ENCODE measurements around the gene SPDYC. TPM values are rescaled to one million over a fixed set of nuclear protein-coding genes. Genes with fewer than 3 reads are reported as not detected.
A peak's percentile ranks its signal among the peaks of the same experiment; 100 is the strongest.

SPDYC gene
- total RNA-seq (1 to 10 TPM; 1.2 TPM), polyA plus RNA-seq (ENCODE audit: insufficient read depth, low read depth, low replicate concordance) (0.80 TPM)
- long read RNA-seq, donor 1, partial matches to known transcripts, result 0 of 1 reads
- long read RNA-seq, donor 1, other reads (novel, unspliced or antisense), result 0 of 1 reads
- long read RNA-seq, donor 2, partial matches to known transcripts, result 0 of 1 reads
- long read RNA-seq, donor 2, other reads (novel, unspliced or antisense), result 0 of 1 reads

- no peaks in the 10 kb centered on the region for H3K4me1 ChIP-seq
- WGBS, 2 donors, result 43 to 83% methylated on average over 4 to 21 of the region's 21 CpGs
- intact Hi-C loops (cut with DNase I; ENCODE audit: low total_unique reads), result no loop called here
Measured at GRCh38 chr11:65170058-65170534, at the start of gene SPDYC. Gene SPDYC (plus strand): TSS chr11:65170233. CDS start chr11:65171358, 1,125 bp downstream.

GRCh38 chr11:65120831-65121230 lies 49.2 kb upstream of the SPDYC start:
- no peak for DNase-seq
- H3K4me3 ChIP-seq, result no peak overlapping the region
- no peaks in the 10 kb centered on the region for H3K36me3 ChIP-seq (ENCODE audit: low read depth, missing control alignments)
- TF ChIP-seq, protein P1, sequence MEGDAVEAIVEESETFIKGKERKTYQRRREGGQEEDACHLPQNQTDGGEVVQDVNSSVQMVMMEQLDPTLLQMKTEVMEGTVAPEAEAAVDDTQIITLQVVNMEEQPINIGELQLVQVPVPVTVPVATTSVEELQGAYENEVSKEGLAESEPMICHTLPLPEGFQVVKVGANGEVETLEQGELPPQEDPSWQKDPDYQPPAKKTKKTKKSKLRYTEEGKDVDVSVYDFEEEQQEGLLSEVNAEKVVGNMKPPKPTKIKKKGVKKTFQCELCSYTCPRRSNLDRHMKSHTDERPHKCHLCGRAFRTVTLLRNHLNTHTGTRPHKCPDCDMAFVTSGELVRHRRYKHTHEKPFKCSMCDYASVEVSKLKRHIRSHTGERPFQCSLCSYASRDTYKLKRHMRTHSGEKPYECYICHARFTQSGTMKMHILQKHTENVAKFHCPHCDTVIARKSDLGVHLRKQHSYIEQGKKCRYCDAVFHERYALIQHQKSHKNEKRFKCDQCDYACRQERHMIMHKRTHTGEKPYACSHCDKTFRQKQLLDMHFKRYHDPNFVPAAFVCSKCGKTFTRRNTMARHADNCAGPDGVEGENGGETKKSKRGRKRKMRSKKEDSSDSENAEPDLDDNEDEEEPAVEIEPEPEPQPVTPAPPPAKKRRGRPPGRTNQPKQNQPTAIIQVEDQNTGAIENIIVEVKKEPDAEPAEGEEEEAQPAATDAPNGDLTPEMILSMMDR (IDR thresholded peaks at IDR 0.05), result no peak
- TF ChIP-seq POLR2A (IDR thresholded peaks at IDR 0.05), result no peak
- 67 to 70% methylated on average over 3 of the region's 3 CpGs for WGBS, 2 donors
- peak overlapping the region in 1 of 2 donors; percentile 88 for H3K27ac ChIP-seq
- intact Hi-C loops (cut with DNase I; ENCODE audit: low total_unique reads), result no loop called here
- H3K27me3 ChIP-seq, result no peaks in the 10 kb centered on the region
- peaks cover 20% of the 10 kb centered on the region for H3K4me1 ChIP-seq
- no peaks in the 10 kb centered on the region for H3K9me3 ChIP-seq

More at GRCh38 chr11:65170058-65170534, at the start of gene SPDYC:
- H3K9me3 ChIP-seq, result no peaks in the 10 kb centered on the region
- no peak within 1 kb of the TSS for H3K27ac ChIP-seq
- TF ChIP-seq, protein P1 (IDR thresholded peaks at IDR 0.05), result no peak
- no peak for TF ChIP-seq POLR2A (IDR thresholded peaks at IDR 0.05)
- H3K4me3 ChIP-seq, result peak within 1 kb of the TSS in 1 of 2 donors; percentile 32
- peak; percentile 72 for DNase-seq
- H3K27me3 ChIP-seq, result no peaks in the 10 kb centered on the region
- no peaks in the 10 kb centered on the region for H3K36me3 ChIP-seq (ENCODE audit: low read depth, missing control alignments)

- Histone ChIP-seq H3K27me3 (no peaks in the 10 kb centered on the region), H3K36me3 (ENCODE audit: low read depth, missing control alignments) (no peaks in the 10 kb centered on the region), H3K4me1 (peaks cover 16% of the 10 kb centered on the region), H3K27ac (peak overlapping the region; percentile 80 to 88), H3K9me3 (no peaks in the 10 kb centered on the region), H3K4me3 (peak overlapping the region; percentile 78 to 85)
- intact Hi-C loops (cut with DNase I; ENCODE audit: low total_unique reads), result no loop called here
- DNase-seq, result no peak
- TF ChIP-seq, protein P1 (IDR thresholded peaks at IDR 0.05), result no peak
- no peak for TF ChIP-seq POLR2A (IDR thresholded peaks at IDR 0.05)
- WGBS, 2 donors, result 0 to 1% methylated on average over 13 to 22 of the region's 22 CpGs
Measured at GRCh38 chr11:65121447-65121864, 48.6 kb upstream of the SPDYC start.

GRCh38 chr11:65121865-65122696 lies 48.0 kb upstream of the SPDYC start, which contains the start of the genes FAU and MRPL49:
Gene FAU (minus strand): TSS chr11:65122134. CDS start chr11:65121813, 321 bp downstream.
Gene MRPL49 (plus strand): TSS chr11:65122321. CDS start chr11:65122347, 26 bp downstream.
- intact Hi-C loops (cut with DNase I; ENCODE audit: low total_unique reads), result no loop called here
- Histone ChIP-seq H3K36me3 (ENCODE audit: low read depth, missing control alignments) (no peaks in the 10 kb centered on the region), H3K27me3 (no peaks in the 10 kb centered on the region), H3K27ac (peak within 1 kb of the TSS; percentile 80 to 88), H3K9me3 (no peaks in the 10 kb centered on the region), H3K4me3 (peak within 1 kb of the TSS; percentile 78 to 85), H3K4me1 (peaks cover 12% of the 10 kb centered on the region)
- peak; percentile 100 for DNase-seq
- peak; percentile 79 for TF ChIP-seq POLR2A (IDR thresholded peaks at IDR 0.05)
- TF ChIP-seq, protein P1 (IDR thresholded peaks at IDR 0.05), result no peak
- WGBS, 2 donors, result 0 to 1% methylated on average over 37 to 64 of the region's 64 CpGs

Measured in testis (tissue), 5 donors.